ENCODE data around the gene CYGB.

CYGB gene

GRCh38 chr17:76523084-76524037, 14.1 kb downstream of the CYGB start:
- Histone ChIP-seq H3K4me1 (ENCODE audit: control insufficient read depth, insufficient read depth, low read length) (peaks cover 8% of the 10 kb centered on the region), H3K27ac (ENCODE audit: extremely low read depth, low read depth, low read length) (no peak overlapping the region), H3K4me3 (ENCODE audit: low read depth, low read length) (no peak overlapping the region), H3K9me3 (ENCODE audit: control insufficient read depth, insufficient read depth, low read depth, low read length) (no peaks in the 10 kb centered on the region), H3K36me3 (ENCODE audit: control insufficient read depth in 2 of 2, insufficient read depth in 1 of 2, low read length in 2 of 2) (no peaks in the 10 kb centered on the region)
- CTCF ChIA-PET, result interaction anchor here (0.6 to 7.2 kb wide), 65 partner anchors 8 to 556 kb away, joined by 3 to 87 read pairs (median 5); partner anchors contain the start of genes AANAT, MXRA7 and PRCD
- POLR2A ChIA-PET, result interaction anchor here (0.7 to 2.2 kb wide), 4 partner anchors 16 to 37 kb away, joined by 3 to 7 read pairs (median 4); partner anchors contain the start of gene PRCD
- TF ChIP-seq GLI4 (tag by site-specific recombination; IDR thresholded peaks at IDR 0.05) (no peak), ZNF701 (tag by site-specific recombination; IDR thresholded peaks at IDR 0.05) (no peak), ZFP37 (tag by site-specific recombination; IDR thresholded peaks at IDR 0.05) (no peak), ZNF600 (tag by site-specific recombination; IDR thresholded peaks at IDR 0.05) (peak; percentile 86), ZNF473 (tag by site-specific recombination; IDR thresholded peaks at IDR 0.05) (no peak), SETDB1 (IDR thresholded peaks at IDR 0.05; ENCODE audit: insufficient read length, low read length) (no peak), ZNF335 (tag by site-specific recombination; conservative IDR thresholded peaks at IDR 0.05) (no peak), YY2 (tag by site-specific recombination; IDR thresholded peaks at IDR 0.05) (peak; percentile 40; the same call in 1 of the 2 replicates), REPIN1 (tag by site-specific recombination; IDR thresholded peaks at IDR 0.05; ENCODE audit: low read depth) (no peak), ZNF324 (tag by site-specific recombination; IDR thresholded peaks at IDR 0.05) (no peak), ZIC2 (tag by site-specific recombination; IDR thresholded peaks at IDR 0.05) (peak; percentile 93), ZNF521 (tag by site-specific recombination; IDR thresholded peaks at IDR 0.05) (no peak), SP3 (tag by site-specific recombination; IDR thresholded peaks at IDR 0.05) (no peak), ZNF391 (tag by site-specific recombination; IDR thresholded peaks at IDR 0.05; ENCODE audit: borderline replicate concordance, low read depth) (no peak; the same call in 1 of the 2 replicates), ZBTB1 (tag by site-specific recombination; IDR thresholded peaks at IDR 0.05) (no peak), GLIS2 (tag by site-specific recombination; IDR thresholded peaks at IDR 0.05) (peak; percentile 86), KLF7 (tag by site-specific recombination; IDR thresholded peaks at IDR 0.05; ENCODE audit: borderline replicate concordance) (no peak), ZNF677 (tag by site-specific recombination; IDR thresholded peaks at IDR 0.05) (no peak; the same call in 1 of the 2 replicates), ZNF426 (tag by site-specific recombination; IDR thresholded peaks at IDR 0.05) (no peak), ZNF274 (IDR thresholded peaks at IDR 0.05; ENCODE audit: low read length) (no peak), ZNF274 (tag by site-specific recombination; IDR thresholded peaks at IDR 0.05; ENCODE audit: borderline replicate concordance) (no peak), IKZF3 (tag by site-specific recombination; IDR thresholded peaks at IDR 0.05) (peak; percentile 85; the same call in 1 of the 2 replicates), TCF7L2 (IDR thresholded peaks at IDR 0.05; ENCODE audit: borderline replicate concordance, low read depth, low read length) (no peak), KLF17 (tag by site-specific recombination; IDR thresholded peaks at IDR 0.05) (peak; percentile 75; the same call in 1 of the 2 replicates), ZNF114 (tag by site-specific recombination; IDR thresholded peaks at IDR 0.05) (no peak), KLF8 (tag by site-specific recombination; IDR thresholded peaks at IDR 0.05) (peak; percentile 54; the same call in 1 of the 2 replicates), ZNF544 (tag by site-specific recombination; IDR thresholded peaks at IDR 0.05) (no peak), ZFP3 (tag by site-specific recombination; IDR thresholded peaks at IDR 0.05; ENCODE audit: low read depth) (no peak), PRDM1 (tag by site-specific recombination; IDR thresholded peaks at IDR 0.05) (no peak), FEZF1 (tag by site-specific recombination; IDR thresholded peaks at IDR 0.05) (no peak), ZBTB20 (tag by site-specific recombination; IDR thresholded peaks at IDR 0.05) (peak; percentile 47; the same call in 1 of the 2 replicates)
- TF ChIP-seq, protein P1, sequence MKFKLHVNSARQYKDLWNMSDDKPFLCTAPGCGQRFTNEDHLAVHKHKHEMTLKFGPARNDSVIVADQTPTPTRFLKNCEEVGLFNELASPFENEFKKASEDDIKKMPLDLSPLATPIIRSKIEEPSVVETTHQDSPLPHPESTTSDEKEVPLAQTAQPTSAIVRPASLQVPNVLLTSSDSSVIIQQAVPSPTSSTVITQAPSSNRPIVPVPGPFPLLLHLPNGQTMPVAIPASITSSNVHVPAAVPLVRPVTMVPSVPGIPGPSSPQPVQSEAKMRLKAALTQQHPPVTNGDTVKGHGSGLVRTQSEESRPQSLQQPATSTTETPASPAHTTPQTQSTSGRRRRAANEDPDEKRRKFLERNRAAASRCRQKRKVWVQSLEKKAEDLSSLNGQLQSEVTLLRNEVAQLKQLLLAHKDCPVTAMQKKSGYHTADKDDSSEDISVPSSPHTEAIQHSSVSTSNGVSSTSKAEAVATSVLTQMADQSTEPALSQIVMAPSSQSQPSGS (tag by site-specific recombination; IDR thresholded peaks at IDR 0.05; ENCODE audit: low read depth), result no peak
- TF ChIP-seq, protein P2, sequence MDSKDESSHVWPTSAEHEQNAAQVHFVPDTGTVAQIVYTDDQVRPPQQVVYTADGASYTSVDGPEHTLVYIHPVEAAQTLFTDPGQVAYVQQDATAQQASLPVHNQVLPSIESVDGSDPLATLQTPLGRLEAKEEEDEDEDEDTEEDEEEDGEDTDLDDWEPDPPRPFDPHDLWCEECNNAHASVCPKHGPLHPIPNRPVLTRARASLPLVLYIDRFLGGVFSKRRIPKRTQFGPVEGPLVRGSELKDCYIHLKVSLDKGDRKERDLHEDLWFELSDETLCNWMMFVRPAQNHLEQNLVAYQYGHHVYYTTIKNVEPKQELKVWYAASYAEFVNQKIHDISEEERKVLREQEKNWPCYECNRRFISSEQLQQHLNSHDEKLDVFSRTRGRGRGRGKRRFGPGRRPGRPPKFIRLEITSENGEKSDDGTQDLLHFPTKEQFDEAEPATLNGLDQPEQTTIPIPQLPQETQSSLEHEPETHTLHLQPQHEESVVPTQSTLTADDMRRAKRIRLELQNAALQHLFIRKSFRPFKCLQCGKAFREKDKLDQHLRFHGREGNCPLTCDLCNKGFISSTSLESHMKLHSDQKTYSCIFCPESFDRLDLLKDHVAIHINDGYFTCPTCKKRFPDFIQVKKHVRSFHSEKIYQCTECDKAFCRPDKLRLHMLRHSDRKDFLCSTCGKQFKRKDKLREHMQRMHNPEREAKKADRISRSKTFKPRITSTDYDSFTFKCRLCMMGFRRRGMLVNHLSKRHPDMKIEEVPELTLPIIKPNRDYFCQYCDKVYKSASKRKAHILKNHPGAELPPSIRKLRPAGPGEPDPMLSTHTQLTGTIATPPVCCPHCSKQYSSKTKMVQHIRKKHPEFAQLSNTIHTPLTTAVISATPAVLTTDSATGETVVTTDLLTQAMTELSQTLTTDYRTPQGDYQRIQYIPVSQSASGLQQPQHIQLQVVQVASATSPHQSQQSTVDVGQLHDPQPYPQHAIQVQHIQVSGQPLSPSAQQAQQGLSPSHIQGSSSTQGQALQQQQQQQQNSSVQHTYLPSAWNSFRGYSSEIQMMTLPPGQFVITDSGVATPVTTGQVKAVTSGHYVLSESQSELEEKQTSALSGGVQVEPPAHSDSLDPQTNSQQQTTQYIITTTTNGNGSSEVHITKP (tag by site-specific recombination; IDR thresholded peaks at IDR 0.05), result peak; percentile 69; the same call in 1 of the 2 replicates
